HL-60 (cell line): ENCODE data around the gene SNCG.

Experiments used
- CTCF ChIP-seq: IDR thresholded peaks from one replicate; pipeline ENCODE4 v1.5.1; 2011; ENCODE audit warnings: low read length, control low read depth, inconsistent platforms; ENCODE audit not compliant: insufficient read depth
- GABPA ChIP-seq: IDR thresholded peaks from 2 replicates; pipeline ENCODE4 v1.6.1; 2012; ENCODE audit warnings: low read depth
- POLR2AphosphoS5 ChIP-seq: IDR thresholded peaks from 2 replicates; pipeline ENCODE4 v1.6.1; 2012; ENCODE audit warnings: low read depth
- REST ChIP-seq: IDR thresholded peaks from 2 replicates; pipeline ENCODE4 v1.6.1; 2012; ENCODE audit warnings: low read depth; ENCODE audit not compliant: insufficient replicate concordance
- SPI1 ChIP-seq: IDR thresholded peaks from 2 replicates; pipeline ENCODE4 v1.6.1; 2012; ENCODE audit warnings: low read depth, mild to moderate bottlenecking, borderline replicate concordance

GRCh38 chr10:86957471-86958115 lies 806 bp upstream of the SNCG start, which contains the start of gene MMRN2:
- TF ChIP-seq CTCF (no peak), POLR2AphosphoS5 (no peak), REST (no peak), GABPA (no peak), SPI1 (no peak)
